Coronary artery (tissue), 2 donors: ENCODE measurements around the gene AGO4.
A peak's percentile ranks its signal among the peaks of the same experiment; 100 is the strongest.

Experiments used
- DNase-seq: peaks from one replicate; pipeline ENCODE4 v3.0.0-alpha.2; 2017; ENCODE audit warnings: low spot score
- H3K27ac ChIP-seq, 2 donors: fragments of 200-600 bp; sonication (generic); one replicate each; pipeline ENCODE4 v1.5.1; 2016 to 2019
- H3K4me3 ChIP-seq: fragments of 200-600 bp; sonication (generic); 2 replicates; pipeline ENCODE4 v1.5.1; 2016; ENCODE audit warnings: mild to moderate bottlenecking, moderate library complexity
- CTCF ChIP-seq: fragments of 200-600 bp; sonication (generic); IDR thresholded peaks from one replicate; pipeline ENCODE4 v1.5.1; 2019; ENCODE audit warnings: antibody characterized with exemption

AGO4 gene

GRCh38 chr1:35807614-35808449 lies at the start of gene AGO4:
AGO4 (plus strand) TSS chr1:35808016; CDS start chr1:35808417, 401 bp downstream.
- no peak for TF ChIP-seq CTCF
- DNase-seq, result peak; percentile 74
- peak within 1 kb of the TSS; percentile 92 for H3K27ac ChIP-seq
- H3K4me3 ChIP-seq, result peak within 1 kb of the TSS; percentile 87

- no peak overlapping the region for H3K4me3 ChIP-seq
- H3K27ac ChIP-seq, result no peak overlapping the region
- no peak for DNase-seq
- no peak for TF ChIP-seq CTCF
Measured at GRCh38 chr1:35762141-35762540, 45.7 kb upstream of the AGO4 start.

- DNase-seq, result no peak
- Histone ChIP-seq H3K27ac (no peak overlapping the region), H3K4me3 (no peak overlapping the region)
- no peak for TF ChIP-seq CTCF
Measured at GRCh38 chr1:35763201-35763600, 44.6 kb upstream of the AGO4 start.

GRCh38 chr1:35764283-35764682 lies 43.5 kb upstream of the AGO4 start:
- Histone ChIP-seq H3K27ac (no peak overlapping the region), H3K4me3 (no peak overlapping the region)
- DNase-seq, result no peak
- TF ChIP-seq CTCF, result no peak

GRCh38 chr1:35768350-35769187 lies 39.2 kb upstream of the AGO4 start:
- Histone ChIP-seq H3K27ac (peak overlapping the region; percentile 75 to 87), H3K4me3 (peak overlapping the region; percentile 86)
- TF ChIP-seq CTCF, result no peak
- no peak for DNase-seq

- Histone ChIP-seq H3K27ac (peak overlapping the region; percentile 75 to 87), H3K4me3 (peak overlapping the region; percentile 86)
- TF ChIP-seq CTCF, result no peak
- peak; percentile 88 for DNase-seq
Measured at GRCh38 chr1:35769188-35769758, 38.5 kb upstream of the AGO4 start.
